KG1 (cell line): ENCODE measurements around the gene SEL1L2.

ENCODE experiments used
- DNase-seq: peaks from one replicate; lab custom pipeline; 2025; lab: John Stamatoyannopoulos, UW

The SEL1L2 gene

GRCh38 chr20:13865791-13866351 lies 124.5 kb downstream of the SEL1L2 start:
- no peak for DNase-seq

GRCh38 chr20:13865156-13865555 lies 125.3 kb downstream of the SEL1L2 start:
- no peak for DNase-seq

- no peak for DNase-seq
These were observed 127.2 kb downstream of the SEL1L2 start for GRCh38 chr20:13863244-13863643.

- DNase-seq = no peak
These were observed 128.2 kb downstream of the SEL1L2 start for GRCh38 chr20:13862245-13862644.

- DNase-seq = no peak
These were observed 131.5 kb downstream of the SEL1L2 start for GRCh38 chr20:13858871-13859270.

GRCh38 chr20:13858439-13858838 lies 132.0 kb downstream of the SEL1L2 start:
- no peak for DNase-seq

GRCh38 chr20:13857961-13858360 lies 132.5 kb downstream of the SEL1L2 start:
- no peak for DNase-seq

- DNase-seq = no peak
These were observed 133.1 kb downstream of the SEL1L2 start for GRCh38 chr20:13857304-13857703.

- DNase-seq = no peak
These were observed 134.1 kb downstream of the SEL1L2 start for GRCh38 chr20:13856354-13856753.

- DNase-seq = no peak
These were observed 134.8 kb downstream of the SEL1L2 start for GRCh38 chr20:13855613-13856012.

- no peak for DNase-seq
These were observed 138.1 kb downstream of the SEL1L2 start for GRCh38 chr20:13852306-13852705.

- no peak for DNase-seq
These were observed 139.1 kb downstream of the SEL1L2 start for GRCh38 chr20:13851279-13851678.

- DNase-seq = no peak
These were observed 146.1 kb downstream of the SEL1L2 start for GRCh38 chr20:13844296-13844695.

GRCh38 chr20:13841206-13841605 lies 149.2 kb downstream of the SEL1L2 start:
- DNase-seq = no peak

GRCh38 chr20:13840093-13840465 lies 150.3 kb downstream of the SEL1L2 start:
- no peak for DNase-seq

GRCh38 chr20:13839421-13840092 lies 150.9 kb downstream of the SEL1L2 start:
- no peak for DNase-seq

- DNase-seq = no peak
These were observed 151.8 kb downstream of the SEL1L2 start for GRCh38 chr20:13838664-13839063.

GRCh38 chr20:13831476-13831875 lies 158.9 kb downstream of the SEL1L2 start:
- DNase-seq = no peak

GRCh38 chr20:13825465-13825864 lies 164.9 kb downstream of the SEL1L2 start:
- DNase-seq = no peak

- no peak for DNase-seq
These were observed 166.0 kb downstream of the SEL1L2 start for GRCh38 chr20:13824459-13824858.

GRCh38 chr20:13822459-13822858 lies 168.0 kb downstream of the SEL1L2 start:
- DNase-seq = no peak

- DNase-seq = no peak
These were observed 168.5 kb downstream of the SEL1L2 start for GRCh38 chr20:13821876-13822275.

GRCh38 chr20:13819885-13820645 lies 170.3 kb downstream of the SEL1L2 start:
- DNase-seq = peak; percentile 9
